Esophagus muscularis mucosa (tissue), 4 donors: Measurements from ENCODE around the gene TMEM14C. TPM values are rescaled to one million over a fixed set of nuclear protein-coding genes. Genes with fewer than 3 reads are reported as not detected.

Source experiments
- DNase-seq: peaks from one replicate; pipeline ENCODE4 v3.0.0-alpha.2; 2017; ENCODE audit errors: extremely low spot score
- H3K27ac ChIP-seq, 4 donors: fragments of 200-600 bp; sonication (generic); replicated peaks in 1 of 4; 1 replicate in 3 of 4; 2 replicates in 1 of 4; pipeline ENCODE4 v1.5.1; 2016 to 2019; ENCODE audit warnings: mild to moderate bottlenecking in 1 of 4
- H3K27me3 ChIP-seq, 4 donors: fragments of 200-600 bp; sonication (generic); one replicate each; pipeline versions ENCODE4 v1.5.1 to v1.6.0; 2016 to 2019
- H3K36me3 ChIP-seq, 4 donors: fragments of 200-600 bp; sonication (generic); one replicate each; pipeline ENCODE4 v1.5.1; 2016 to 2019
- H3K4me1 ChIP-seq, 4 donors: fragments of 200-600 bp; sonication (generic); one replicate each; pipeline ENCODE4 v1.5.1; 2016 to 2019
- H3K4me3 ChIP-seq, 4 donors: fragments of 200-600 bp; sonication (generic); 1 replicate in 2 of 4; 2 replicates in 2 of 4; pipeline ENCODE4 v1.5.1; 2016 to 2019; ENCODE audit warnings: mild to moderate bottlenecking in 4 of 4, moderate library complexity in 1 of 4
- H3K9me3 ChIP-seq, 4 donors: fragments of 200-600 bp; sonication (generic); 1 replicate in 3 of 4; 2 replicates in 1 of 4; pipeline ENCODE4 v1.5.1; 2016 to 2019
- EP300 ChIP-seq: sonication (generic); formaldehyde crosslinking; IDR thresholded peaks from one replicate; pipeline ENCODE4 v1.6.1; 2017; ENCODE audit warnings: antibody characterized with exemption
- POLR2A ChIP-seq: fragments of 450-650 bp; IDR thresholded peaks from one replicate; pipeline ENCODE4 v1.6.1; 2017; ENCODE audit warnings: antibody characterized with exemption, moderate library complexity, mild to moderate bottlenecking, low read depth
- POLR2AphosphoS5 ChIP-seq, 2 donors: sonication (generic); formaldehyde crosslinking; IDR thresholded peaks; one replicate each; pipeline ENCODE4 v1.6.1; 2017; ENCODE audit warnings: antibody characterized with exemption in 2 of 2
- WGBS: methylation state at CpG from one replicate; pipeline ENCODE4 v1.1.5; 2018; 5-methylcytosine and 5-hydroxymethylcytosine counted together
- intact Hi-C: fragments of 100-400 bp; cut with DNase I; formaldehyde crosslinking; loops from one replicate; pipeline ENCODE4 v1.15.1; 2023
- small RNA-seq, 3 donors: library from RNA; depleted of rRNA; stranded (forward); fragments of <200 nt; gene quantifications; one replicate each; pipeline ENCODE3, GENCODE V24; 2016
- total RNA-seq, 4 donors: library from RNA; depleted of rRNA; stranded (reverse); fragments of >200 nt; gene quantifications; one replicate each; pipeline versions ENCODE4 v1.1.0 to v1.2.1, GENCODE V29; 2016
- TF ChIP-seq, protein P1 (sequence below), 3 experiments: fragments of 200-600 bp in 2 of 3; fragments of 450-650 bp in 1 of 3; sonication (generic) in 2 of 3; IDR thresholded peaks; one replicate each; pipeline ENCODE4 v1.5.1; 2017 to 2019; ENCODE audit warnings: antibody characterized with exemption in 3 of 3, mild to moderate bottlenecking in 2 of 3, moderate library complexity in 1 of 3

TMEM14C gene
- total RNA-seq, 4 donors from 2014 or later: 91.1 to 147 (median 140) TPM

GRCh38 chr6:10771371-10771894, 48.6 kb downstream of the TMEM14C start:
- intact Hi-C loops: no loop called here
- TF ChIP-seq EP300 (no peak), POLR2AphosphoS5 (IDR thresholded peaks at IDR 0.05) (no peak), POLR2A (no peak)
- TF ChIP-seq, protein P1, sequence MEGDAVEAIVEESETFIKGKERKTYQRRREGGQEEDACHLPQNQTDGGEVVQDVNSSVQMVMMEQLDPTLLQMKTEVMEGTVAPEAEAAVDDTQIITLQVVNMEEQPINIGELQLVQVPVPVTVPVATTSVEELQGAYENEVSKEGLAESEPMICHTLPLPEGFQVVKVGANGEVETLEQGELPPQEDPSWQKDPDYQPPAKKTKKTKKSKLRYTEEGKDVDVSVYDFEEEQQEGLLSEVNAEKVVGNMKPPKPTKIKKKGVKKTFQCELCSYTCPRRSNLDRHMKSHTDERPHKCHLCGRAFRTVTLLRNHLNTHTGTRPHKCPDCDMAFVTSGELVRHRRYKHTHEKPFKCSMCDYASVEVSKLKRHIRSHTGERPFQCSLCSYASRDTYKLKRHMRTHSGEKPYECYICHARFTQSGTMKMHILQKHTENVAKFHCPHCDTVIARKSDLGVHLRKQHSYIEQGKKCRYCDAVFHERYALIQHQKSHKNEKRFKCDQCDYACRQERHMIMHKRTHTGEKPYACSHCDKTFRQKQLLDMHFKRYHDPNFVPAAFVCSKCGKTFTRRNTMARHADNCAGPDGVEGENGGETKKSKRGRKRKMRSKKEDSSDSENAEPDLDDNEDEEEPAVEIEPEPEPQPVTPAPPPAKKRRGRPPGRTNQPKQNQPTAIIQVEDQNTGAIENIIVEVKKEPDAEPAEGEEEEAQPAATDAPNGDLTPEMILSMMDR (IDR thresholded peaks at IDR 0.05): no peak
- Histone ChIP-seq H3K9me3 (no peaks in the 10 kb centered on the region), H3K36me3 (peaks cover 0 to 67% (median 38%) of the 10 kb centered on the region in 4 donors), H3K27me3 (no peaks in the 10 kb centered on the region), H3K4me3 (no peak overlapping the region), H3K27ac (no peak overlapping the region), H3K4me1 (no peaks in the 10 kb centered on the region)
- no peak for DNase-seq
- WGBS: 69% methylated on average over 12 of the region's 12 CpGs

- Histone ChIP-seq H3K27ac (no peak overlapping the region), H3K4me3 (no peak overlapping the region), H3K36me3 (peaks cover 0 to 68% (median 21%) of the 10 kb centered on the region in 4 donors), H3K9me3 (no peaks in the 10 kb centered on the region), H3K4me1 (no peaks in the 10 kb centered on the region), H3K27me3 (no peaks in the 10 kb centered on the region)
- 95% methylated on average over 3 of the region's 3 CpGs for WGBS
- DNase-seq: no peak
- intact Hi-C loops: no loop called here
- TF ChIP-seq EP300: no peak
- TF ChIP-seq, protein P1 (IDR thresholded peaks at IDR 0.05): no peak
Observed at GRCh38 chr6:10778230-10778629, 55.4 kb downstream of the TMEM14C start.

GRCh38 chr6:10779076-10779475, 56.2 kb downstream of the TMEM14C start:
- no peak overlapping the region for H3K4me3 ChIP-seq
- intact Hi-C loops: no loop called here
- TF ChIP-seq EP300: no peak
- no peak for TF ChIP-seq POLR2A
- no peak for TF ChIP-seq POLR2AphosphoS5 (IDR thresholded peaks at IDR 0.05)
- TF ChIP-seq, protein P1 (IDR thresholded peaks at IDR 0.05): no peak
- DNase-seq: no peak
- H3K27me3 ChIP-seq: no peaks in the 10 kb centered on the region
- no peaks in the 10 kb centered on the region for H3K4me1 ChIP-seq
- WGBS: 96% methylated on average over 8 of the region's 8 CpGs
- no peaks in the 10 kb centered on the region for H3K9me3 ChIP-seq
- no peak overlapping the region for H3K27ac ChIP-seq
- peaks cover 0 to 69% (median 21%) of the 10 kb centered on the region in 4 donors for H3K36me3 ChIP-seq

Small RNAs within 50 kb of the gene (small RNA-seq; reads per million reads assigned to genes)
- gene RF00019: 0 reads per million in 3 donors
- 0 reads per million in 3 donors for gene RNA5SP203

Other genes with a start within 250 kb of the TMEM14C start
- 10 to 100 TPM; 15.8 to 23.2 (median 19.4) TPM for gene GCNT2, start 201.7 kb upstream of the TMEM14C start, total RNA-seq
- 1 to 10 TPM in 1 of 4 donors, under 1 TPM in 1, not detected in 2; 0.71 to 1.2 TPM for gene C6orf52, start 28.5 kb upstream of the TMEM14C start, total RNA-seq
- gene PAK1IP1, start 28.1 kb upstream of the TMEM14C start, total RNA-seq: 10 to 100 TPM in 2 of 4 donors, 1 to 10 TPM in 2; 9.4 to 17.9 (median 11.4) TPM
- gene TMEM14B, start 24.7 kb downstream of the TMEM14C start, total RNA-seq: 10 to 100 TPM; 35.4 to 77.2 (median 66.2) TPM
- gene MAK, start 115.5 kb downstream of the TMEM14C start, total RNA-seq: under 1 TPM in 2 of 4 donors, not detected in 2; 0.13 to 0.42 TPM
- gene GCM2, start 159.0 kb downstream of the TMEM14C start, total RNA-seq: not detected
- gene SYCP2L, start 164.0 kb downstream of the TMEM14C start, total RNA-seq: 1 to 10 TPM in 1 of 4 donors, under 1 TPM in 3; 0.13 to 2.9 (median 0.70) TPM